B cell (primary cell): ENCODE data around the gene TFF1. TPM values are rescaled to one million over a fixed set of nuclear protein-coding genes. Genes with fewer than 3 reads are reported as not detected.

Experiments used
- ATAC-seq: fragments of 200-7000 bp; cut with Tn5 transposase; one replicate; pipeline ENCODE4 v1.10.0; 2021; ENCODE audit warnings: low read depth, mild to moderate bottlenecking, moderate number of reproducible peaks, moderate library complexity
- CTCF ChIA-PET: fragments of 350-600 bp; sonication (Branson Sonifier 250); formaldehyde crosslinking; loops from one replicate; lab custom pipeline; 2021; ENCODE audit warnings: antibody characterized with exemption, inconsistent platforms; lab: Charles Lee
- POLR2A ChIA-PET: fragments of 350-600 bp; sonication (Branson Sonifier 250); formaldehyde crosslinking; loops from one replicate; lab custom pipeline; 2021; ENCODE audit warnings: antibody characterized with exemption; lab: Charles Lee
- DNase-seq: peaks from one replicate; pipeline ENCODE4 v3.0.0; 2013
- H2AFZ ChIP-seq: 2 replicates; pipeline ENCODE4 v1.6.1; 2012; ENCODE audit warnings: mild to moderate bottlenecking, low read depth, low read length; ENCODE audit not compliant: insufficient read depth, poor library complexity, severe bottlenecking
- H3K27ac ChIP-seq, 2 donors: 1 replicate in 1 of 2; 2 replicates in 1 of 2; pipeline ENCODE4 v1.5.1; 2012 to 2013; ENCODE audit warnings: low read length in 2 of 2, mild to moderate bottlenecking in 2 of 2, moderate library complexity in 1 of 2
- H3K27me3 ChIP-seq, 4 experiments: fragments of 200-600 bp in 1 of 4; sonication (generic) in 1 of 4; replicated peaks in 1 of 4; 1 replicate in 2 of 4; 2 replicates in 2 of 4; pipeline versions ENCODE4 v1.6.1 to v1.7.0; 2013 to 2016; ENCODE audit warnings: low read length in 3 of 4, mild to moderate bottlenecking in 2 of 4, mixed read lengths in 1 of 4, moderate library complexity in 1 of 4; ENCODE audit not compliant: insufficient read depth in 4 of 4, control insufficient read depth in 3 of 4; ENCODE audit errors: control extremely low read depth in 1 of 4
- H3K36me3 ChIP-seq, 2 experiments: replicated peaks in 1 of 2; 1 replicate in 1 of 2; 2 replicates in 1 of 2; pipeline versions ENCODE4 v1.6.1 to v1.7.1; 2013; ENCODE audit warnings: low read length in 1 of 2; ENCODE audit not compliant: insufficient read depth in 2 of 2, control insufficient read depth in 1 of 2; ENCODE audit errors: control extremely low read depth in 1 of 2, extremely low read depth in 1 of 2
- H3K4me1 ChIP-seq, 2 donors: fragments of 200-600 bp in 1 of 2; sonication (generic) in 1 of 2; 1 replicate in 1 of 2; 2 replicates in 1 of 2; pipeline versions ENCODE4 v1.5.1 to v1.6.1; 2013 to 2017; ENCODE audit warnings: low read length in 2 of 2; ENCODE audit not compliant: control insufficient read depth in 2 of 2, insufficient read depth in 2 of 2
- H3K4me2 ChIP-seq: replicated peaks from 2 replicates; pipeline ENCODE3; 2012; ENCODE audit warnings: mild to moderate bottlenecking, low read depth, low read length; ENCODE audit not compliant: poor library complexity, severe bottlenecking
- H3K4me3 ChIP-seq, 5 experiments: fragments of 200-600 bp in 1 of 5; sonication (generic) in 1 of 5; 1 replicate in 3 of 5; 2 replicates in 2 of 5; pipeline versions ENCODE4 v1.5.1 to v1.7.0; 2011 to 2016; ENCODE audit warnings: low read length in 4 of 5, mild to moderate bottlenecking in 4 of 5, low read depth in 2 of 5, control low read depth in 1 of 5, moderate library complexity in 1 of 5; ENCODE audit not compliant: insufficient read depth in 1 of 5; ENCODE audit errors: control extremely low read depth in 1 of 5, extremely low read depth in 1 of 5
- H3K79me2 ChIP-seq: fragments of 200-600 bp; sonication (generic); one replicate; pipeline ENCODE4 v1.6.0; 2016; ENCODE audit warnings: low read length; ENCODE audit not compliant: control insufficient read depth, insufficient read depth
- H3K9ac ChIP-seq: fragments of 200-600 bp; sonication (generic); 2 replicates; pipeline ENCODE4 v1.6.1; 2017; ENCODE audit warnings: mild to moderate bottlenecking, low read length, moderate library complexity
- H3K9me3 ChIP-seq, 3 donors: one replicate each; pipeline versions ENCODE4 v1.6.1 to v1.7.1; 2013; ENCODE audit warnings: low read length in 2 of 3; ENCODE audit not compliant: control insufficient read depth in 2 of 3, insufficient read depth in 1 of 3; ENCODE audit errors: control extremely low read depth in 1 of 3
- H4K20me1 ChIP-seq: 2 replicates; pipeline ENCODE4 v1.6.0; 2012; ENCODE audit warnings: mild to moderate bottlenecking, low read length; ENCODE audit not compliant: insufficient read depth, control insufficient read depth, poor library complexity, severe bottlenecking
- H3K27ac Mint-ChIP-seq: one replicate; pipeline ENCODE4 v1.8.0; 2021; ENCODE audit warnings: mixed read lengths
- H3K27me3 Mint-ChIP-seq: one replicate; pipeline ENCODE4 v1.8.0; 2021; ENCODE audit warnings: mixed read lengths
- H3K4me1 Mint-ChIP-seq: one replicate; pipeline ENCODE4 v1.8.0; 2021; ENCODE audit warnings: mixed read lengths
- H3K4me3 Mint-ChIP-seq: one replicate; pipeline ENCODE4 v1.8.0; 2021; ENCODE audit warnings: mixed read lengths
- H3K9me3 Mint-ChIP-seq: one replicate; pipeline ENCODE4 v1.8.0; 2022; ENCODE audit warnings: mixed read lengths; ENCODE audit not compliant: insufficient read depth
- CTCF ChIP-seq: fragments of 200-600 bp; IDR thresholded peaks from one replicate; pipeline ENCODE4 v1.8.0; 2022; ENCODE audit warnings: antibody characterized with exemption, mild to moderate bottlenecking
- EZH2 ChIP-seq: IDR thresholded peaks from 2 replicates; pipeline ENCODE4 v1.6.1; 2012; ENCODE audit warnings: borderline replicate concordance, low read depth, mild to moderate bottlenecking, moderate library complexity, low read length; ENCODE audit not compliant: insufficient read depth, poor library complexity, severe bottlenecking
- WGBS: methylation state at CpG from one replicate; pipeline ENCODE4 v1.1.5; 2013; ENCODE audit warnings: missing lambda C conversion rate; ENCODE audit not compliant: insufficient coverage; 5-methylcytosine and 5-hydroxymethylcytosine counted together
- intact Hi-C: fragments of 100-400 bp; cut with micrococcal nuclease; formaldehyde crosslinking; loops from one replicate; pipeline ENCODE4 v1.10.0; 2022
- polyA plus RNA-seq: library from polyadenylated mRNA; depleted of rRNA; stranded (reverse); fragments of >200 nt; gene quantifications from 2 replicates; pipeline ENCODE4 v1.2.3, GENCODE V29; 2012
- total RNA-seq, 2 donors: library from RNA; stranded (reverse); fragments of 120-200 nt in 1 of 2; gene quantifications; 1 replicate in 1 of 2; 2 replicates in 1 of 2; pipeline versions ENCODE4 v1.2.3 to v1.2.4, GENCODE V29; 2013 to 2022

TFF1 gene
- total and polyA plus RNA-seq, 2 donors (not counting 1 experiment from before 2014, with no cell fraction given) = not detected

GRCh38 chr21:42382915-42383314 is 16.6 kb upstream of the TFF1 start:
- peaks cover 14% of the 10 kb centered on the region for H3K9me3 Mint-ChIP-seq
- intact Hi-C loops = no loop called here
- H3K27me3 ChIP-seq = peaks cover 0 to 3% (median 0%) of the 10 kb centered on the region in 4 experiments
- no peak for ATAC-seq
- no peak overlapping the region for H2AFZ ChIP-seq
- no peak overlapping the region for H3K27ac ChIP-seq
- peaks cover 21 to 33% of the 10 kb centered on the region in 2 donors for H3K4me1 ChIP-seq
- peaks cover 42% of the 10 kb centered on the region for H3K4me1 Mint-ChIP-seq
- DNase-seq = no peak
- H3K4me3 Mint-ChIP-seq = no peak overlapping the region
- H3K27ac Mint-ChIP-seq = no peak overlapping the region
- ChIA-PET POLR2A (no interaction called here), CTCF (no interaction called here)
- H3K79me2 ChIP-seq = no peaks in the 10 kb centered on the region
- no peak overlapping the region for H3K9ac ChIP-seq
- peaks cover 2 to 48% (median 19%) of the 10 kb centered on the region in 3 donors for H3K9me3 ChIP-seq
- H3K36me3 ChIP-seq = no peaks in the 10 kb centered on the region
- TF ChIP-seq CTCF (no peak), EZH2 (no peak)
- no peak overlapping the region for H3K4me2 ChIP-seq
- peaks cover 5% of the 10 kb centered on the region for H3K27me3 Mint-ChIP-seq
- H4K20me1 ChIP-seq = no peaks in the 10 kb centered on the region
- WGBS = 92% methylated on average over 5 of the region's 6 CpGs
- H3K4me3 ChIP-seq = no peak overlapping the region

GRCh38 chr21:42381347-42381984 is 15.1 kb upstream of the TFF1 start:
- no peak for ATAC-seq
- no peak for TF ChIP-seq CTCF
- no peak for TF ChIP-seq EZH2
- no peak overlapping the region for H2AFZ ChIP-seq
- no CpG with 5 or more reads among the region's 1 CpG for WGBS
- ChIA-PET POLR2A (no interaction called here), CTCF (interaction anchor here (1.0 kb wide), 1 partner anchor 45 kb away, joined by 4 read pairs; no protein-coding TSS in a partner anchor)
- Mint-ChIP-seq H3K9me3 (peaks cover 14% of the 10 kb centered on the region), H3K27me3 (peaks cover 3% of the 10 kb centered on the region), H3K27ac (no peak overlapping the region), H3K4me3 (no peak overlapping the region), H3K4me1 (peaks cover 33% of the 10 kb centered on the region)
- no peaks in the 10 kb centered on the region for H3K79me2 ChIP-seq
- intact Hi-C loops = no loop called here
- no peaks in the 10 kb centered on the region for H3K36me3 ChIP-seq
- no peak overlapping the region for H3K4me3 ChIP-seq
- no peak overlapping the region for H3K27ac ChIP-seq
- peaks cover 0 to 3% (median 0%) of the 10 kb centered on the region in 4 experiments for H3K27me3 ChIP-seq
- no peak overlapping the region for H3K4me2 ChIP-seq
- no peak overlapping the region for H3K9ac ChIP-seq
- DNase-seq = no peak
- H3K4me1 ChIP-seq = peaks cover 21 to 27% of the 10 kb centered on the region in 2 donors
- peaks cover 2 to 48% (median 19%) of the 10 kb centered on the region in 3 donors for H3K9me3 ChIP-seq
- no peaks in the 10 kb centered on the region for H4K20me1 ChIP-seq
